HepG2 (cell line): ENCODE measurements around the gene LRRFIP2. TPM values are rescaled to one million over a fixed set of nuclear protein-coding genes. Genes with fewer than 3 reads are reported as not detected.

Experiments
- ATAC-seq: fragments of 200-7000 bp; cut with Tn5 transposase; 3 replicates; pipeline ENCODE4 v1.9.1; 2020; ENCODE audit warnings: mild to moderate bottlenecking, moderate library complexity
- BruUV-seq: library from RNA; stranded (reverse); fragments of 400-500 nt; replicated peaks from 2 replicates; lab custom pipeline; 2021; lab: Mats Ljungman, UMichigan
- CTCF ChIA-PET: fragments of 300-600 bp; formaldehyde crosslinking; extraction: SDS; loops from one replicate; lab custom pipeline; 2021; ENCODE audit warnings: low total read pairs, inconsistent platforms, low intra/inter-chr PET ratio; lab: Yijun Ruan, JAX
- POLR2A ChIA-PET: fragments of 350-600 bp; sonication (Branson Sonifier 250); formaldehyde crosslinking; loops from one replicate; lab custom pipeline; 2020; ENCODE audit warnings: antibody characterized with exemption, inconsistent platforms; lab: Yijun Ruan, JAX
- DNase-seq: peaks from one replicate; pipeline ENCODE4 v3.0.0-alpha.2; 2015; ENCODE audit warnings: low spot score
- FAIRE-seq: peaks from 3 replicates; lab custom pipeline; 2011; peaks lifted over from hg19 to GRCh38; lab: Jason Lieb, UNC
- H2AFZ ChIP-seq: one replicate; pipeline ENCODE4 v1.6.1; 2011; ENCODE audit warnings: low read length, inconsistent platforms
- H3K27ac ChIP-seq: fragments of 300-600 bp; 3 replicates; pipeline ENCODE4 v1.8.0; 2011; ENCODE audit warnings: mixed run types, mild to moderate bottlenecking, mixed read lengths, low read length, inconsistent platforms; ENCODE audit not compliant: insufficient read depth; ENCODE audit errors: extremely low read length
- H3K27me3 ChIP-seq, 2 experiments: fragments of 200-600 bp in 1 of 2; 2 replicates in 1 of 2; 3 replicates in 1 of 2; pipeline versions ENCODE4 v1.6.0 to v1.8.0; 2011; ENCODE audit warnings: low read length in 2 of 2, mild to moderate bottlenecking in 2 of 2, moderate library complexity in 2 of 2, inconsistent platforms in 1 of 2; ENCODE audit not compliant: insufficient read depth in 2 of 2, control insufficient read depth in 1 of 2
- H3K36me3 ChIP-seq, 2 experiments: fragments of 200-600 bp in 1 of 2; replicated peaks in 1 of 2; 2 replicates in 1 of 2; 3 replicates in 1 of 2; pipeline versions ENCODE4 v1.5.1 to v1.8.0; 2011; ENCODE audit warnings: low read length in 2 of 2, inconsistent platforms in 1 of 2; ENCODE audit not compliant: insufficient read depth in 2 of 2, control insufficient read depth in 1 of 2
- H3K4me1 ChIP-seq: 2 replicates; pipeline ENCODE4 v1.5.1; 2012; ENCODE audit warnings: low read length, inconsistent platforms; ENCODE audit not compliant: insufficient read depth
- H3K4me2 ChIP-seq: 2 replicates; pipeline ENCODE4 v1.6.0; 2011; ENCODE audit warnings: low read depth, low read length, inconsistent platforms
- H3K4me3 ChIP-seq, 3 experiments: fragments of 200-600 bp in 1 of 3; sonication (generic), shearing (Covaris generic) in 1 of 3; replicated peaks in 1 of 3; 2 replicates each; pipeline ENCODE4 v1.5.1; 2011 to 2016; ENCODE audit warnings: low read length in 3 of 3, inconsistent platforms in 2 of 3, low read depth in 2 of 3, mild to moderate bottlenecking in 2 of 3, control low read depth in 1 of 3, mixed read lengths in 1 of 3; ENCODE audit not compliant: insufficient read depth in 1 of 3
- H3K79me2 ChIP-seq: one replicate; pipeline ENCODE4 v1.6.1; 2011; ENCODE audit warnings: low read length, inconsistent platforms; ENCODE audit not compliant: insufficient read depth
- H3K9ac ChIP-seq: 2 replicates; pipeline ENCODE4 v1.6.0; 2011; ENCODE audit warnings: mild to moderate bottlenecking, low read depth, low read length, inconsistent platforms; ENCODE audit not compliant: insufficient read depth
- H3K9me3 ChIP-seq: 2 replicates; pipeline ENCODE4 v1.5.1; 2012; ENCODE audit warnings: mild to moderate bottlenecking, low read length
- H4K20me1 ChIP-seq: 2 replicates; pipeline ENCODE4 v1.6.0; 2011; ENCODE audit warnings: inconsistent platforms, mild to moderate bottlenecking, low read length, moderate library complexity; ENCODE audit not compliant: insufficient read depth
- CBX1 ChIP-seq: IDR thresholded peaks from one replicate; pipeline ENCODE4 v1.6.1; 2016; ENCODE audit warnings: antibody characterized with exemption, low read depth
- DMAP1 ChIP-seq: IDR thresholded peaks from 2 replicates; pipeline ENCODE4 v1.6.1; 2016
- GATAD1 ChIP-seq: IDR thresholded peaks from 2 replicates; pipeline ENCODE4 v1.6.1; 2016; ENCODE audit warnings: missing genetic modification reagents, missing compliant biosample characterization
- HMGA1 ChIP-seq: sonication (generic); formaldehyde crosslinking; conservative IDR thresholded peaks from 2 replicates; pipeline ENCODE4 v1.4.0; 2020; ENCODE audit warnings: missing genetic modification reagents
- KDM2A ChIP-seq: sonication (generic); formaldehyde crosslinking; IDR thresholded peaks from 2 replicates; pipeline ENCODE4 v1.4.0; 2020; ENCODE audit warnings: low read depth, missing genetic modification reagents, borderline replicate concordance
- KLF12 ChIP-seq: sonication (generic); formaldehyde crosslinking; IDR thresholded peaks from 2 replicates; pipeline ENCODE4 v1.4.0; 2020; ENCODE audit warnings: missing genetic modification reagents, borderline replicate concordance
- KLF16 ChIP-seq, 2 experiments: sonication (generic) in 1 of 2; formaldehyde crosslinking in 1 of 2; IDR thresholded peaks; 2 replicates each; pipeline versions ENCODE4 v1.6.1 to v1.8.0; 2016 to 2023; ENCODE audit warnings: missing genetic modification reagents in 2 of 2, missing compliant biosample characterization in 1 of 2
- RBAK ChIP-seq: sonication (generic); formaldehyde crosslinking; IDR thresholded peaks from 2 replicates; pipeline ENCODE4 v1.5.1; 2020; ENCODE audit warnings: mild to moderate bottlenecking, missing genetic modification reagents
- SMARCC2 ChIP-seq: fragments of 450-650 bp; IDR thresholded peaks from 2 replicates; pipeline ENCODE4 v1.6.1; 2017; ENCODE audit warnings: antibody characterized with exemption, mild to moderate bottlenecking
- TAF15 ChIP-seq: fragments of 200-400 bp; formaldehyde crosslinking; IDR thresholded peaks from one replicate; pipeline ENCODE4 v1.6.1; 2018; ENCODE audit warnings: mild to moderate bottlenecking, low read depth, low read length; ENCODE audit not compliant: poor library complexity, severe bottlenecking
- THYN1 ChIP-seq: sonication (generic); formaldehyde crosslinking; IDR thresholded peaks from 2 replicates; pipeline ENCODE4 v1.8.1; 2023; ENCODE audit warnings: low read depth, mild to moderate bottlenecking, moderate library complexity, missing genetic modification reagents, borderline replicate concordance
- ZNF644 ChIP-seq: IDR thresholded peaks from 2 replicates; pipeline ENCODE4 v1.6.1; 2016; ENCODE audit warnings: low read depth
- ZNF850 ChIP-seq: sonication (generic); formaldehyde crosslinking; conservative IDR thresholded peaks from 2 replicates; pipeline ENCODE4 v1.9.0; 2021; ENCODE audit warnings: mild to moderate bottlenecking, missing genetic modification reagents
- ZSCAN12 ChIP-seq: sonication (generic); formaldehyde crosslinking; IDR thresholded peaks from 2 replicates; pipeline ENCODE4 v1.9.0; 2021; ENCODE audit warnings: mild to moderate bottlenecking, missing genetic modification reagents
- WGBS: methylation state at CpG from one replicate; pipeline ENCODE4 v1.1.6; 2017; ENCODE audit warnings: low lambda C conversion rate; 5-methylcytosine and 5-hydroxymethylcytosine counted together
- in situ Hi-C: cut with HindIII; loops from 2 replicates; pipeline ENCODE4 v1.10.0; 2017; ENCODE audit warnings: low pct_unique_long_range_greater_than_20kb; ENCODE audit not compliant: extremely low pct_ligation_motif_present
- intact Hi-C: fragments of 100-400 bp; cut with micrococcal nuclease; formaldehyde crosslinking; loops from one replicate; pipeline ENCODE4 v1.10.0; 2022; ENCODE audit not compliant: unreplicated experiment
- polyA plus RNA-seq, 8 experiments: library from polyadenylated mRNA; depleted of rRNA in 3 of 8; stranded (reverse) in 7 of 8; unstranded in 1 of 8; fragments of >200 nt; fragmentation: Illumina TruSeq in 4 of 8; extraction: Trizol in 4 of 8; gene quantifications; 2 replicates each; pipeline versions ENCODE4 v1.2.1 to v1.2.3, GENCODE V29; 2011 to 2016; ENCODE audit warnings: low read depth in 4 of 8, missing spikeins in 1 of 8, mixed read lengths in 1 of 8; ENCODE audit not compliant: insufficient read depth in 1 of 8
- total RNA-seq, 5 experiments: library from RNA; depleted of rRNA; stranded (reverse); fragments of >200 nt; fragmentation: Illumina TruSeq; extraction: Trizol; gene quantifications; 2 replicates each; pipeline ENCODE4 v1.2.3, GENCODE V29; 2016; ENCODE audit warnings: low read depth in 1 of 5
- TF ChIP-seq, protein P1 (sequence below): IDR thresholded peaks from 2 replicates; pipeline ENCODE4 v1.6.1; 2016; ENCODE audit warnings: missing compliant biosample characterization, missing genetic modification reagents, borderline replicate concordance
- TF ChIP-seq, protein P2 (sequence below): sonication (generic); formaldehyde crosslinking; IDR thresholded peaks from 2 replicates; pipeline ENCODE4 v1.5.0; 2020; ENCODE audit warnings: missing genetic modification reagents, mild to moderate bottlenecking, borderline replicate concordance
- TF ChIP-seq, protein P3 (sequence below): sonication (generic); formaldehyde crosslinking; IDR thresholded peaks from 2 replicates; pipeline ENCODE4 v1.4.0; 2020; ENCODE audit warnings: missing genetic modification reagents
- TF ChIP-seq, protein P4 (sequence below): sonication (generic); formaldehyde crosslinking; IDR thresholded peaks from 2 replicates; pipeline ENCODE4 v1.4.0; 2020; ENCODE audit warnings: missing genetic modification reagents, borderline replicate concordance

LRRFIP2 gene
- total and polyA plus RNA-seq, 2 of the 13 experiments (the other 11 are each of a cell fraction or from before 2014, with no cell fraction given) = 13.5 to 32.2 TPM

DNA sequence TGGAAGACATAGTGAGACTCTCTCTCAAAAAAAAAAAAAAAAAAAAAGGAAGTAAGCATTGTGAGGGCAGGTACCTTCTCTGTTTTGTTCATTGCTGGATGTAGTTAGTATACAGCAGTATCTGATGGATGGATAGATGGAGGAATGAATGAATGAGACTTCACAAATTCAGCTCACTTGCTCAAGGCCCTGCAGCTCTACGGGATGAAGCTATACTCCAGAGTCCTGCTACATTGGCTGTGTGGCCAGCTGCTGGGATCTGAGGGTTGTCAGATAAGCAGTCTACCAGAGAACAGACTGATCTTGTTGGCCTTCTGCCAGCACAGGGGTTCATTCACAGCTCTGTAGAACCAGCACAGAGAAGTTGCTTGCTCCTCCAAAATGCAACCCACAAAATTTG, 146.1 kb downstream of the LRRFIP2 start (continued):
- no peak for TF ChIP-seq KDM2A
- TF ChIP-seq, protein P1, sequence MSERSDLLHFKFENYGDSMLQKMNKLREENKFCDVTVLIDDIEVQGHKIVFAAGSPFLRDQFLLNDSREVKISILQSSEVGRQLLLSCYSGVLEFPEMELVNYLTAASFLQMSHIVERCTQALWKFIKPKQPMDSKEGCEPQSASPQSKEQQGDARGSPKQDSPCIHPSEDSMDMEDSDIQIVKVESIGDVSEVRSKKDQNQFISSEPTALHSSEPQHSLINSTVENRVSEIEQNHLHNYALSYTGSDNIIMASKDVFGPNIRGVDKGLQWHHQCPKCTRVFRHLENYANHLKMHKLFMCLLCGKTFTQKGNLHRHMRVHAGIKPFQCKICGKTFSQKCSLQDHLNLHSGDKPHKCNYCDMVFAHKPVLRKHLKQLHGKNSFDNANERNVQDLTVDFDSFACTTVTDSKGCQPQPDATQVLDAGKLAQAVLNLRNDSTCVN (CRISPR knock-in tag) = no peak

DNA sequence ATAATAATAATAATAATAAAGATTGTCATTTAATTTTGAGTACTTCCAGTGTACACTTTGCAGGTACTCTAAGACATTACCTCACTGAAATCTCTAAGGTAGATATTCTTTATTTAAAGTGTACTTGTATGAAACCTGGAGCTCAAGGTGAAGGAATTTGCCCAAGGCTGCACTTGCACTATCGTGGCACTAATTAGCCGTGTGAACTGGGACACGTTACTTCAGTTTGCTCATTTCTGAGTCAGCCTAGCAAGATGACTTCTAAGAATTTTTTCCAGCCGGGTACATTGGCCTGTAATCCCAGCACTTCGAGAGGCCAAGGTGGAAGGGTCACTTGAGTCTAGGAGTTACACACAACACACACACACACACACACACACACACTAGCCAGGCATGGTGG, 147.5 kb downstream of the LRRFIP2 start:
- Histone ChIP-seq H3K9me3 (0 out of 2 replicates have a peak, but pooled peaks cover 4% of the 10 kb centered on the region), H3K4me1 (no peaks in the 10 kb centered on the region), H2AFZ (no peak overlapping the region), H3K27ac (no peak overlapping the region), H3K36me3 (peaks cover 24 to 74% of the 10 kb centered on the region in 2 experiments), H3K4me3 (no peak overlapping the region), H3K4me2 (no peak overlapping the region), H4K20me1 (no peaks in the 10 kb centered on the region), H3K27me3 (no peaks in the 10 kb centered on the region), H3K9ac (no peak overlapping the region), H3K79me2 (no peaks in the 10 kb centered on the region)
- FAIRE-seq (no peak), ATAC-seq (no peak), DNase-seq (no peak)
- POLR2A ChIA-PET = no interaction called here
- intact Hi-C loops = loop anchor here (5.0 kb wide), 1 partner anchor 235 kb away; no protein-coding TSS in a partner anchor
- WGBS = 97% methylated on average over 4 of the region's 5 CpGs
- in situ Hi-C loops = loop anchor here (10.0 kb wide), 1 partner anchor 188 kb away; no protein-coding TSS in a partner anchor
- CTCF ChIA-PET = no interaction called here
- BruUV-seq = no TSS peak
- TF ChIP-seq ZNF644 (CRISPR knock-in tag) = no peak
- TF ChIP-seq, protein P2, sequence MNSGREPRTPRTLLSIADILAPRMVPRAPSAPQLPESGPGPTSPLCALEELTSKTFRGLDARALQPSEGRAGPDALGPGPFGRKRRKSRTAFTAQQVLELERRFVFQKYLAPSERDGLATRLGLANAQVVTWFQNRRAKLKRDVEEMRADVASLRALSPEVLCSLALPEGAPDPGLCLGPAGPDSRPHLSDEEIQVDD (CRISPR knock-in tag) = no peak
- TF ChIP-seq ZNF850 = no peak
- no peak for TF ChIP-seq KLF12 (CRISPR knock-in tag)
- no peak for TF ChIP-seq RBAK (CRISPR knock-in tag)
- TF ChIP-seq, protein P3, sequence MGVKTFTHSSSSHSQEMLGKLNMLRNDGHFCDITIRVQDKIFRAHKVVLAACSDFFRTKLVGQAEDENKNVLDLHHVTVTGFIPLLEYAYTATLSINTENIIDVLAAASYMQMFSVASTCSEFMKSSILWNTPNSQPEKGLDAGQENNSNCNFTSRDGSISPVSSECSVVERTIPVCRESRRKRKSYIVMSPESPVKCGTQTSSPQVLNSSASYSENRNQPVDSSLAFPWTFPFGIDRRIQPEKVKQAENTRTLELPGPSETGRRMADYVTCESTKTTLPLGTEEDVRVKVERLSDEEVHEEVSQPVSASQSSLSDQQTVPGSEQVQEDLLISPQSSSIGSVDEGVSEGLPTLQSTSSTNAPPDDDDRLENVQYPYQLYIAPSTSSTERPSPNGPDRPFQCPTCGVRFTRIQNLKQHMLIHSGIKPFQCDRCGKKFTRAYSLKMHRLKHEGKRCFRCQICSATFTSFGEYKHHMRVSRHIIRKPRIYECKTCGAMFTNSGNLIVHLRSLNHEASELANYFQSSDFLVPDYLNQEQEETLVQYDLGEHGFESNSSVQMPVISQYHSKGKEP (CRISPR knock-in tag) = no peak
- TF ChIP-seq CBX1 = no peak
- TF ChIP-seq, protein P4, sequence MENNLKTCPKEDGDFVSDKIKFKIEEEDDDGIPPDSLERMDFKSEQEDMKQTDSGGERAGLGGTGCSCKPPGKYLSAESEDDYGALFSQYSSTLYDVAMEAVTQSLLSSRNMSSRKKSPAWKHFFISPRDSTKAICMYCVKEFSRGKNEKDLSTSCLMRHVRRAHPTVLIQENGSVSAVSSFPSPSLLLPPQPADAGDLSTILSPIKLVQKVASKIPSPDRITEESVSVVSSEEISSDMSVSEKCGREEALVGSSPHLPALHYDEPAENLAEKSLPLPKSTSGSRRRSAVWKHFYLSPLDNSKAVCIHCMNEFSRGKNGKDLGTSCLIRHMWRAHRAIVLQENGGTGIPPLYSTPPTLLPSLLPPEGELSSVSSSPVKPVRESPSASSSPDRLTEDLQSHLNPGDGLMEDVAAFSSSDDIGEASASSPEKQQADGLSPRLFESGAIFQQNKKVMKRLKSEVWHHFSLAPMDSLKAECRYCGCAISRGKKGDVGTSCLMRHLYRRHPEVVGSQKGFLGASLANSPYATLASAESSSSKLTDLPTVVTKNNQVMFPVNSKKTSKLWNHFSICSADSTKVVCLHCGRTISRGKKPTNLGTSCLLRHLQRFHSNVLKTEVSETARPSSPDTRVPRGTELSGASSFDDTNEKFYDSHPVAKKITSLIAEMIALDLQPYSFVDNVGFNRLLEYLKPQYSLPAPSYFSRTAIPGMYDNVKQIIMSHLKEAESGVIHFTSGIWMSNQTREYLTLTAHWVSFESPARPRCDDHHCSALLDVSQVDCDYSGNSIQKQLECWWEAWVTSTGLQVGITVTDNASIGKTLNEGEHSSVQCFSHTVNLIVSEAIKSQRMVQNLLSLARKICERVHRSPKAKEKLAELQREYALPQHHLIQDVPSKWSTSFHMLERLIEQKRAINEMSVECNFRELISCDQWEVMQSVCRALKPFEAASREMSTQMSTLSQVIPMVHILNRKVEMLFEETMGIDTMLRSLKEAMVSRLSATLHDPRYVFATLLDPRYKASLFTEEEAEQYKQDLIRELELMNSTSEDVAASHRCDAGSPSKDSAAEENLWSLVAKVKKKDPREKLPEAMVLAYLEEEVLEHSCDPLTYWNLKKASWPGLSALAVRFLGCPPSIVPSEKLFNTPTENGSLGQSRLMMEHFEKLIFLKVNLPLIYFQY = no peak
- TF ChIP-seq THYN1 = no peak
- no peak for TF ChIP-seq DMAP1 (CRISPR knock-in tag)
- no peak for TF ChIP-seq TAF15
- no peak for TF ChIP-seq GATAD1 (CRISPR knock-in tag)
- no peak for TF ChIP-seq SMARCC2
- TF ChIP-seq KLF16 (CRISPR knock-in tag; IDR thresholded peaks at IDR 0.05) = no peak
- TF ChIP-seq HMGA1 (CRISPR knock-in tag) = no peak
- TF ChIP-seq ZSCAN12 (CRISPR knock-in tag) = no peak
